Left renal pelvis (tissue), 4 donors: ENCODE results near the gene HMX3. TPM values are rescaled to one million over a fixed set of nuclear protein-coding genes. Genes with fewer than 3 reads are reported as not detected.
"Not testable (repeated sequence)": the region's sequence is repeated elsewhere in the genome, so short reads cannot be mapped to it uniquely, and the experiment has no call there.

Experiments used
- DNase-seq, 4 donors: peaks; one replicate each; pipeline ENCODE4 v3.0.0-alpha.2; 2013; ENCODE audit warnings: low read depth in 4 of 4, low spot score in 3 of 4
- polyA plus RNA-seq, 4 donors: library from polyadenylated mRNA; unstranded; fragments of 120-200 nt; gene quantifications; one replicate each; pipeline ENCODE4 v1.2.1, GENCODE V29; 2013; ENCODE audit not compliant: insufficient read length in 4 of 4

HMX3 gene
- polyA plus RNA-seq, 4 donors, result 0.21 to 0.26 TPM; not detected in 2

- DNase-seq, result no peak
Measured at GRCh38 chr10:123165445-123166072, 29.8 kb downstream of the HMX3 start.

GRCh38 chr10:123166618-123167017 is 30.8 kb downstream of the HMX3 start:
- no peak for DNase-seq

GRCh38 chr10:123170961-123171360 is 35.2 kb downstream of the HMX3 start:
- DNase-seq, result no peak

- DNase-seq, result not testable (repeated sequence)
Measured at GRCh38 chr10:123171616-123172015, 35.8 kb downstream of the HMX3 start.

- no peak for DNase-seq
Measured at GRCh38 chr10:123175389-123176387, 39.9 kb downstream of the HMX3 start.

- not testable (repeated sequence) for DNase-seq
Measured at GRCh38 chr10:123178390-123178789, 42.6 kb downstream of the HMX3 start.

GRCh38 chr10:123180101-123181090 is 44.6 kb downstream of the HMX3 start:
- no peak for DNase-seq

- DNase-seq, result no peak
Measured at GRCh38 chr10:123183724-123184123, 48.0 kb downstream of the HMX3 start.

GRCh38 chr10:123187781-123188180 is 52.0 kb downstream of the HMX3 start:
- DNase-seq, result no peak

Other genes starting within 250 kb of the HMX3 start
- not detected for gene FAM24A, start 225.4 kb upstream of the HMX3 start, polyA plus RNA-seq
- gene C10orf88, start 181.7 kb upstream of the HMX3 start, polyA plus RNA-seq, result 10 to 100 TPM; 18.4 to 22.5 (median 19.9) TPM
- 10 to 100 TPM in 2 of 4 donors, 1 to 10 TPM in 2; 8.4 to 11.6 (median 9.4) TPM for gene PSTK, start 155.6 kb upstream of the HMX3 start, polyA plus RNA-seq
- gene IKZF5, start 127.2 kb upstream of the HMX3 start, polyA plus RNA-seq, result 10 to 100 TPM; 20.2 to 27.2 (median 25.5) TPM
- gene ACADSB, start 127.0 kb upstream of the HMX3 start, polyA plus RNA-seq, result 10 to 100 TPM; 19.8 to 28.3 (median 24.6) TPM
- gene HMX2, start 12.2 kb downstream of the HMX3 start, polyA plus RNA-seq, result 1 to 10 TPM in 3 of 4 donors, not detected in 1; 1.0 to 2.8 (median 1.3) TPM
- gene BUB3, start 18.4 kb downstream of the HMX3 start, polyA plus RNA-seq, result 100 to 1,000 TPM in 3 of 4 donors, 10 to 100 TPM in 1; 91.8 to 138 (median 121) TPM